ENCODE measurements around the gene SERPINB1. TPM values are rescaled to one million over a fixed set of nuclear protein-coding genes. Genes with fewer than 3 reads are reported as not detected.

SERPINB1 gene
- total and polyA plus RNA-seq, 2 experiments from 2014 or later: 5.6 to 6.5 TPM

DNA sequence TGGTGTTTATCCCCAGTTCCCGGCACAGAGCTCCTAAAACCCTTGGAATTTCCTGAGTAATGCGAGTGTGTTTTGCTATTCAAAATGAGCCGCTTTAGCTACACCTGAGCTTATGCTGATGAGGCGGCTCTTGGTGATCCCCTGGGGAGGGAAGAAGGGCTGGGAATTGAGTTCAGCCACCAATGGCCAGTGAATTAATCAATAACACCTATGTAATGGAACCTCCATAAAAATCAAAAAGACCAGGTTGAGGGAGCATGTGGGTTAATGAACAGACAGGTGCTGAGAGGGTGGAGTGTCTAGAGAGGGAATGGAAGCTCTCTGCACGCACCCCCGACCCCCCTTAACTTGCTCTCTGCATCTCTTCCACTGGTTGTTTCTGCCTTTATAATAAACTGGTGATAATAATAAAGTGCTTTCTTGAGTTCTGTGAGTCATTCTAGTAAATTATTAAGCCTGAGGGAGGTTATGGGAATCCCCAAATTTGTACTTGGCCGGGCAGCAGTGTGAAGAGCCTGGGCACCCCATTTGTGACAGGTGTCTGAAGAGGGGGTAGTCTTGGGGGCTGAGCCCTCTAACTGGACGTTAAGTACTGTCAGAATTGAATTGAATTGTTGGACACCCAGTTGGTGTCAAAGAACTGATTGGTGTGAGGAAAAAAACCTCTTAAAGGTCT, 24.6 kb upstream of the SERPINB1 start:
- H3K9me2 ChIP-seq (ENCODE audit: insufficient read depth): 0 out of 2 replicates have a peak, but pooled peaks cover 4% of the 10 kb centered on the region
- ATAC-seq (peak; percentile 76), DNase-seq (ENCODE audit: low spot score) (peak; percentile 85)
- Mint-ChIP-seq H3K27me3 (ENCODE audit: insufficient read depth, low read depth, poor library complexity) (peaks cover 10% of the 10 kb centered on the region), H3K4me3 (peak overlapping the region; percentile 48), H3K36me3 (ENCODE audit: low read depth) (peaks cover under 1% of the 10 kb centered on the region; the same call in 1 of the 3 replicates), H3K4me1 (peaks cover 67% of the 10 kb centered on the region), H3K9me3 (no peaks in the 10 kb centered on the region; the same call in 2 of the 3 replicates), H3K27ac (peak overlapping the region; percentile 92)
- TF ChIP-seq EZH2 (IDR thresholded peaks at IDR 0.05; ENCODE audit: low read depth, unreplicated experiment): no peak
- TF ChIP-seq, protein P1, sequence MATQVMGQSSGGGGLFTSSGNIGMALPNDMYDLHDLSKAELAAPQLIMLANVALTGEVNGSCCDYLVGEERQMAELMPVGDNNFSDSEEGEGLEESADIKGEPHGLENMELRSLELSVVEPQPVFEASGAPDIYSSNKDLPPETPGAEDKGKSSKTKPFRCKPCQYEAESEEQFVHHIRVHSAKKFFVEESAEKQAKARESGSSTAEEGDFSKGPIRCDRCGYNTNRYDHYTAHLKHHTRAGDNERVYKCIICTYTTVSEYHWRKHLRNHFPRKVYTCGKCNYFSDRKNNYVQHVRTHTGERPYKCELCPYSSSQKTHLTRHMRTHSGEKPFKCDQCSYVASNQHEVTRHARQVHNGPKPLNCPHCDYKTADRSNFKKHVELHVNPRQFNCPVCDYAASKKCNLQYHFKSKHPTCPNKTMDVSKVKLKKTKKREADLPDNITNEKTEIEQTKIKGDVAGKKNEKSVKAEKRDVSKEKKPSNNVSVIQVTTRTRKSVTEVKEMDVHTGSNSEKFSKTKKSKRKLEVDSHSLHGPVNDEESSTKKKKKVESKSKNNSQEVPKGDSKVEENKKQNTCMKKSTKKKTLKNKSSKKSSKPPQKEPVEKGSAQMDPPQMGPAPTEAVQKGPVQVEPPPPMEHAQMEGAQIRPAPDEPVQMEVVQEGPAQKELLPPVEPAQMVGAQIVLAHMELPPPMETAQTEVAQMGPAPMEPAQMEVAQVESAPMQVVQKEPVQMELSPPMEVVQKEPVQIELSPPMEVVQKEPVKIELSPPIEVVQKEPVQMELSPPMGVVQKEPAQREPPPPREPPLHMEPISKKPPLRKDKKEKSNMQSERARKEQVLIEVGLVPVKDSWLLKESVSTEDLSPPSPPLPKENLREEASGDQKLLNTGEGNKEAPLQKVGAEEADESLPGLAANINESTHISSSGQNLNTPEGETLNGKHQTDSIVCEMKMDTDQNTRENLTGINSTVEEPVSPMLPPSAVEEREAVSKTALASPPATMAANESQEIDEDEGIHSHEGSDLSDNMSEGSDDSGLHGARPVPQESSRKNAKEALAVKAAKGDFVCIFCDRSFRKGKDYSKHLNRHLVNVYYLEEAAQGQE (IDR thresholded peaks at IDR 0.05; ENCODE audit: unreplicated experiment): no peak
- TF ChIP-seq ZNF114 (CRISPR knock-in tag; IDR thresholded peaks at IDR 0.05): no peak
- TF ChIP-seq POLR2AphosphoS5 (IDR thresholded peaks at IDR 0.05; ENCODE audit: low read depth): no peak
- TF ChIP-seq NANOG (IDR thresholded peaks at IDR 0.05; ENCODE audit: borderline replicate concordance): no peak
- TF ChIP-seq, protein P2, sequence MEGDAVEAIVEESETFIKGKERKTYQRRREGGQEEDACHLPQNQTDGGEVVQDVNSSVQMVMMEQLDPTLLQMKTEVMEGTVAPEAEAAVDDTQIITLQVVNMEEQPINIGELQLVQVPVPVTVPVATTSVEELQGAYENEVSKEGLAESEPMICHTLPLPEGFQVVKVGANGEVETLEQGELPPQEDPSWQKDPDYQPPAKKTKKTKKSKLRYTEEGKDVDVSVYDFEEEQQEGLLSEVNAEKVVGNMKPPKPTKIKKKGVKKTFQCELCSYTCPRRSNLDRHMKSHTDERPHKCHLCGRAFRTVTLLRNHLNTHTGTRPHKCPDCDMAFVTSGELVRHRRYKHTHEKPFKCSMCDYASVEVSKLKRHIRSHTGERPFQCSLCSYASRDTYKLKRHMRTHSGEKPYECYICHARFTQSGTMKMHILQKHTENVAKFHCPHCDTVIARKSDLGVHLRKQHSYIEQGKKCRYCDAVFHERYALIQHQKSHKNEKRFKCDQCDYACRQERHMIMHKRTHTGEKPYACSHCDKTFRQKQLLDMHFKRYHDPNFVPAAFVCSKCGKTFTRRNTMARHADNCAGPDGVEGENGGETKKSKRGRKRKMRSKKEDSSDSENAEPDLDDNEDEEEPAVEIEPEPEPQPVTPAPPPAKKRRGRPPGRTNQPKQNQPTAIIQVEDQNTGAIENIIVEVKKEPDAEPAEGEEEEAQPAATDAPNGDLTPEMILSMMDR (conservative IDR thresholded peaks at IDR 0.05; ENCODE audit: low read depth in 2 of 2): no peak
- TF ChIP-seq, protein P3, sequence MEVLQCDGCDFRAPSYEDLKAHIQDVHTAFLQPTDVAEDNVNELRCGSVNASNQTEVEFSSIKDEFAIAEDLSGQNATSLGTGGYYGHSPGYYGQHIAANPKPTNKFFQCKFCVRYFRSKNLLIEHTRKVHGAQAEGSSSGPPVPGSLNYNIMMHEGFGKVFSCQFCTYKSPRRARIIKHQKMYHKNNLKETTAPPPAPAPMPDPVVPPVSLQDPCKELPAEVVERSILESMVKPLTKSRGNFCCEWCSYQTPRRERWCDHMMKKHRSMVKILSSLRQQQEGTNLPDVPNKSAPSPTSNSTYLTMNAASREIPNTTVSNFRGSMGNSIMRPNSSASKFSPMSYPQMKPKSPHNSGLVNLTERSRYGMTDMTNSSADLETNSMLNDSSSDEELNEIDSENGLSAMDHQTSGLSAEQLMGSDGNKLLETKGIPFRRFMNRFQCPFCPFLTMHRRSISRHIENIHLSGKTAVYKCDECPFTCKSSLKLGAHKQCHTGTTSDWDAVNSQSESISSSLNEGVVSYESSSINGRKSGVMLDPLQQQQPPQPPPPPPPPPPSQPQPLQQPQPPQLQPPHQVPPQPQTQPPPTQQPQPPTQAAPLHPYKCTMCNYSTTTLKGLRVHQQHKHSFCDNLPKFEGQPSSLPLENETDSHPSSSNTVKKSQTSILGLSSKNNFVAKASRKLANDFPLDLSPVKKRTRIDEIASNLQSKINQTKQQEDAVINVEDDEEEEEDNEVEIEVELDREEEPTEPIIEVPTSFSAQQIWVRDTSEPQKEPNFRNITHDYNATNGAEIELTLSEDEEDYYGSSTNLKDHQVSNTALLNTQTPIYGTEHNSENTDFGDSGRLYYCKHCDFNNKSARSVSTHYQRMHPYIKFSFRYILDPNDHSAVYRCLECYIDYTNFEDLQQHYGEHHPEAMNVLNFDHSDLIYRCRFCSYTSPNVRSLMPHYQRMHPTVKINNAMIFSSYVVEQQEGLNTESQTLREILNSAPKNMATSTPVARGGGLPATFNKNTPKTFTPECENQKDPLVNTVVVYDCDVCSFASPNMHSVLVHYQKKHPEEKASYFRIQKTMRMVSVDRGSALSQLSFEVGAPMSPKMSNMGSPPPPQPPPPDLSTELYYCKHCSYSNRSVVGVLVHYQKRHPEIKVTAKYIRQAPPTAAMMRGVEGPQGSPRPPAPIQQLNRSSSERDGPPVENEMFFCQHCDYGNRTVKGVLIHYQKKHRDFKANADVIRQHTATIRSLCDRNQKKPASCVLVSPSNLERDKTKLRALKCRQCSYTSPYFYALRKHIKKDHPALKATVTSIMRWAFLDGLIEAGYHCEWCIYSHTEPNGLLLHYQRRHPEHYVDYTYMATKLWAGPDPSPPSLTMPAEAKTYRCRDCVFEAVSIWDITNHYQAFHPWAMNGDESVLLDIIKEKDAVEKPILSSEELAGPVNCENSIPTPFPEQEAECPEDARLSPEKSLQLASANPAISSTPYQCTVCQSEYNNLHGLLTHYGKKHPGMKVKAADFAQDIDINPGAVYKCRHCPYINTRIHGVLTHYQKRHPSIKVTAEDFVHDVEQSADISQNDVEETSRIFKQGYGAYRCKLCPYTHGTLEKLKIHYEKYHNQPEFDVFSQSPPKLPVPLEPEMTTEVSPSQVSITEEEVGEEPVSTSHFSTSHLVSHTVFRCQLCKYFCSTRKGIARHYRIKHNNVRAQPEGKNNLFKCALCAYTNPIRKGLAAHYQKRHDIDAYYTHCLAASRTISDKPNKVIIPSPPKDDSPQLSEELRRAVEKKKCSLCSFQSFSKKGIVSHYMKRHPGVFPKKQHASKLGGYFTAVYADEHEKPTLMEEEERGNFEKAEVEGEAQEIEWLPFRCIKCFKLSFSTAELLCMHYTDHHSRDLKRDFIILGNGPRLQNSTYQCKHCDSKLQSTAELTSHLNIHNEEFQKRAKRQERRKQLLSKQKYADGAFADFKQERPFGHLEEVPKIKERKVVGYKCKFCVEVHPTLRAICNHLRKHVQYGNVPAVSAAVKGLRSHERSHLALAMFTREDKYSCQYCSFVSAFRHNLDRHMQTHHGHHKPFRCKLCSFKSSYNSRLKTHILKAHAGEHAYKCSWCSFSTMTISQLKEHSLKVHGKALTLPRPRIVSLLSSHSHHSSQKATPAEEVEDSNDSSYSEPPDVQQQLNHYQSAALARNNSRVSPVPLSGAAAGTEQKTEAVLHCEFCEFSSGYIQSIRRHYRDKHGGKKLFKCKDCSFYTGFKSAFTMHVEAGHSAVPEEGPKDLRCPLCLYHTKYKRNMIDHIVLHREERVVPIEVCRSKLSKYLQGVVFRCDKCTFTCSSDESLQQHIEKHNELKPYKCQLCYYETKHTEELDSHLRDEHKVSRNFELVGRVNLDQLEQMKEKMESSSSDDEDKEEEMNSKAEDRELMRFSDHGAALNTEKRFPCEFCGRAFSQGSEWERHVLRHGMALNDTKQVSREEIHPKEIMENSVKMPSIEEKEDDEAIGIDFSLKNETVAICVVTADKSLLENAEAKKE (CRISPR knock-in tag; IDR thresholded peaks at IDR 0.05): no peak
- TF ChIP-seq ZNF331 (CRISPR knock-in tag; IDR thresholded peaks at IDR 0.05; ENCODE audit: low read depth): no peak
- TF ChIP-seq CREB1 (CRISPR knock-in tag; IDR thresholded peaks at IDR 0.05; ENCODE audit: low read depth): no peak
- TF ChIP-seq STAT1 (IDR thresholded peaks at IDR 0.05; ENCODE audit: unreplicated experiment): no peak
- TF ChIP-seq, protein P4, sequence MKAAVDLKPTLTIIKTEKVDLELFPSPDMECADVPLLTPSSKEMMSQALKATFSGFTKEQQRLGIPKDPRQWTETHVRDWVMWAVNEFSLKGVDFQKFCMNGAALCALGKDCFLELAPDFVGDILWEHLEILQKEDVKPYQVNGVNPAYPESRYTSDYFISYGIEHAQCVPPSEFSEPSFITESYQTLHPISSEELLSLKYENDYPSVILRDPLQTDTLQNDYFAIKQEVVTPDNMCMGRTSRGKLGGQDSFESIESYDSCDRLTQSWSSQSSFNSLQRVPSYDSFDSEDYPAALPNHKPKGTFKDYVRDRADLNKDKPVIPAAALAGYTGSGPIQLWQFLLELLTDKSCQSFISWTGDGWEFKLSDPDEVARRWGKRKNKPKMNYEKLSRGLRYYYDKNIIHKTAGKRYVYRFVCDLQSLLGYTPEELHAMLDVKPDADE (IDR thresholded peaks at IDR 0.05): no peak
- no peak for TF ChIP-seq JUNB (IDR thresholded peaks at IDR 0.05; ENCODE audit: unreplicated experiment)
- no peaks in the 10 kb centered on the region for H4K20me1 ChIP-seq (replicated peaks; ENCODE audit: insufficient read depth)
- H3K4me2 ChIP-seq: peak overlapping the region; percentile 50
- H3K4me1 ChIP-seq (ENCODE audit: insufficient read depth): peaks cover 59% of the 10 kb centered on the region
- peak overlapping the region; percentile 13 for H3K4me3 ChIP-seq
- H3F3A ChIP-seq (replicated peaks; ENCODE audit: low read depth): no peaks in the 10 kb centered on the region
- H3K27ac ChIP-seq (ENCODE audit: low read depth): peak overlapping the region; percentile 85
- H2AFZ ChIP-seq: no peak overlapping the region
- H3K79me2 ChIP-seq (replicated peaks; ENCODE audit: insufficient read depth): no peaks in the 10 kb centered on the region
- H3K36me3 ChIP-seq (ENCODE audit: insufficient read depth): no peaks in the 10 kb centered on the region
- no peaks in the 10 kb centered on the region for H3K27me3 ChIP-seq (ENCODE audit: insufficient read depth)

Measured in GM23338 (cell line).